COLO668 (cell line): ENCODE data around the gene CCDC88C.

Experiments used
- DNase-seq: peaks from one replicate; lab custom pipeline; 2025; ENCODE audit not compliant: unreplicated experiment; lab: John Stamatoyannopoulos, UW

Gene CCDC88C

GRCh38 chr14:91350813-91351511 lies 66.7 kb downstream of the CCDC88C start:
- no peak for DNase-seq

- no peak for DNase-seq
Observed at GRCh38 chr14:91350483-91350812, 67.2 kb downstream of the CCDC88C start.

GRCh38 chr14:91349481-91350074 lies 68.0 kb downstream of the CCDC88C start:
- DNase-seq, result no peak

- DNase-seq, result no peak
Observed at GRCh38 chr14:91348845-91349465, 68.7 kb downstream of the CCDC88C start.

GRCh38 chr14:91346838-91347173 lies 70.8 kb downstream of the CCDC88C start:
- no peak for DNase-seq

- no peak for DNase-seq
Observed at GRCh38 chr14:91344096-91344495, 73.5 kb downstream of the CCDC88C start.

GRCh38 chr14:91343051-91343450 lies 74.6 kb downstream of the CCDC88C start:
- DNase-seq, result no peak

- no peak for DNase-seq
Observed at GRCh38 chr14:91342206-91342760, 75.3 kb downstream of the CCDC88C start.

GRCh38 chr14:91341751-91342154 lies 75.9 kb downstream of the CCDC88C start:
- no peak for DNase-seq

- DNase-seq, result no peak
Observed at GRCh38 chr14:91341334-91341733, 76.3 kb downstream of the CCDC88C start.

GRCh38 chr14:91339671-91340369 lies 77.8 kb downstream of the CCDC88C start:
- no peak for DNase-seq

GRCh38 chr14:91339076-91339475 lies 78.5 kb downstream of the CCDC88C start:
- no peak for DNase-seq

- no peak for DNase-seq
Observed at GRCh38 chr14:91338379-91338778, 79.2 kb downstream of the CCDC88C start.

GRCh38 chr14:91337699-91338335 lies 79.8 kb downstream of the CCDC88C start:
- no peak for DNase-seq

GRCh38 chr14:91336093-91336450 lies 81.5 kb downstream of the CCDC88C start:
- DNase-seq, result no peak

GRCh38 chr14:91335191-91336092 lies 82.2 kb downstream of the CCDC88C start:
- no peak for DNase-seq

GRCh38 chr14:91333650-91334039 lies 84.0 kb downstream of the CCDC88C start:
- DNase-seq, result no peak

GRCh38 chr14:91332986-91333649 lies 84.5 kb downstream of the CCDC88C start:
- no peak for DNase-seq

GRCh38 chr14:91332171-91332985 lies 85.2 kb downstream of the CCDC88C start:
- DNase-seq, result no peak
